ENCODE data around the gene PPP1R3C.

The PPP1R3C gene

GRCh38 chr10:91579329-91579985 is 53.4 kb downstream of the PPP1R3C start:
- H3K36me3 ChIP-seq (ENCODE audit: insufficient read depth, low read length), result no peaks in the 10 kb centered on the region
- no peaks in the 10 kb centered on the region for H4K20me1 ChIP-seq (ENCODE audit: insufficient read depth, low read length, poor library complexity, severe bottlenecking)
- TF ChIP-seq EZH2phosphoT487 (IDR thresholded peaks at IDR 0.05; ENCODE audit: borderline replicate concordance) (no peak), CTCF (conservative IDR thresholded peaks at IDR 0.05; ENCODE audit: low read length) (no peak)
- 0 out of 2 replicates have a peak, but pooled peaks cover 7% of the 10 kb centered on the region for H3K9me3 ChIP-seq (ENCODE audit: insufficient read depth, low read depth, low read length)
- no peaks in the 10 kb centered on the region for H3K9me2 ChIP-seq (replicated peaks; ENCODE audit: low read depth, low read length)
- H3K9ac ChIP-seq (ENCODE audit: low read depth, low read length, poor library complexity, severe bottlenecking), result no peak overlapping the region
- peaks cover 4% of the 10 kb centered on the region for H3K4me1 ChIP-seq (ENCODE audit: insufficient read depth, low read length, poor library complexity, severe bottlenecking)
- no peaks in the 10 kb centered on the region for H3F3A ChIP-seq (ENCODE audit: low read depth)
- no peak overlapping the region for H2AFZ ChIP-seq (ENCODE audit: low read length)
- no peaks in the 10 kb centered on the region for H3K79me2 ChIP-seq (ENCODE audit: insufficient read depth, low read length)
- no peak overlapping the region for H3K4me3 ChIP-seq (ENCODE audit: low read length, poor library complexity, severe bottlenecking)
- H3K27me3 ChIP-seq (ENCODE audit: insufficient read depth, low read length, poor library complexity, severe bottlenecking), result no peaks in the 10 kb centered on the region
- H3K4me2 ChIP-seq (ENCODE audit: low read depth, low read length, poor library complexity, severe bottlenecking), result no peak overlapping the region
